ENCODE results near the gene RSAD1.
"Not testable (repeated sequence)": the region's sequence is repeated elsewhere in the genome, so short reads cannot be mapped to it uniquely, and the experiment has no call there.

Gene RSAD1

DNA sequence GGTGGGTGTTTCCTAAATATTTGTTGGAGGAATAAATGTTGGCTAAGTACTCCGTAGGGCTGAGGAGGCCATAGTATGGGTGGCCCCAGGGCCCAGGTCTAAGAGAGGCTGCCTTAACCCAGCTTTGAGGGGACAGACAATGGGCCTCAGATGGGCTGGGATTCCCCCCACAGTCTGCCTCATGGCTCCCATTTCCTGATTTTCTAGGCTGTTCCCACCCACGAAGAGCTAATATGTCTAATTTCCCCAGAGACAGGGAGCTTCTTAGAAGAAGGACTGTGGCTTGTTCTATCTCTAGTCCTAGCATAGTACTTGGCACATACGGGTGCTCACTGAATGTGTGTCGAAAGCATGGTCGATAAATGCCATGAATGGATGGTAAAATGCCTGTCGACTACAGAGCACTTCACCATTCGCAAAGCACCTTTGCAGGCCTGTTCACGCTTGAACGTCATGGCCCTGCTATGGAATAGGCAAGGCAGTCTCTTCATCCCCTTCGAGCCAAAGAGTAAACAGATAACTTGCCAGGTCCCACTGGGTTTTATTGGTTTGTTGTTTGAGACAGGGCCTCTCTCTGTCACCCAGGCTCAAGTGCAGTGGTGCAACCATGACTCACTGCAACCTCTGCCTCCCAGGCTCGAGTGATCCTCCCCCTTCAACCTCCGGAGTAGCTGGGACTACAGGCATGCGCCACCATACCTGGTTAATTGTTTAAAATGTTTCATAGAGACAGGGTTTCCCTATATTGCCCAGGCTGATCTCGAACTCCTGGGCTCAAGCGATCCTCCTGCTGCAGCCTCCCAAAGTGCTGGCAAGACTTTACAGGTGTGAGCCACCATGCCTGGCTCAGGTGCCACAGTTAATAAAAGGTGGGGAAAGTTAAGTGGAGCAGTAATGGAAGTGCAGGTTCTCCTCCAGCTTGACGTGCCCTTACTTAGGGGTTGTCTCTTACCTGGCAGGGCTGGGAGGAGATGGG is 19.7 kb upstream of the RSAD1 start:
- DNase-seq, result no peak

DNA sequence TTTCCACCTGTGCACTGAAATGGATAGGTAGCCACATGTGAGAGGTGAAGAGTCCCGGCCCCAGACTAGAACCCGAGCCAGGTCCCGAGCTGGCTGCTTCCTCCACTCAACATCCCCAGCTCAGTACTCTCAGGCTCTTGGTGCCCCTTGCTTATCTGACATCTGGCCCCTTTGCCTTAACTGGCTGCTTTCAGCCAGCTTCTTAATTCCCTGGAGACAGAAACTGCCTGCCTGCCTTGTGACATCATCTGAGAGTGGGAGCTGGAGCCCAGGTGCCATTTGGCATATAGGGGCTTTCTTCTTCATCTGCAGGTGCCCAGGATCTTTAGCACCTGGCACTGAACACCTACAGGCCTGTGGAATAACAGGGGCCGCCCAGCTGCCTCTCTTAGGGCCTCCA is 18.9 kb upstream of the RSAD1 start:
- no peak for DNase-seq

DNA sequence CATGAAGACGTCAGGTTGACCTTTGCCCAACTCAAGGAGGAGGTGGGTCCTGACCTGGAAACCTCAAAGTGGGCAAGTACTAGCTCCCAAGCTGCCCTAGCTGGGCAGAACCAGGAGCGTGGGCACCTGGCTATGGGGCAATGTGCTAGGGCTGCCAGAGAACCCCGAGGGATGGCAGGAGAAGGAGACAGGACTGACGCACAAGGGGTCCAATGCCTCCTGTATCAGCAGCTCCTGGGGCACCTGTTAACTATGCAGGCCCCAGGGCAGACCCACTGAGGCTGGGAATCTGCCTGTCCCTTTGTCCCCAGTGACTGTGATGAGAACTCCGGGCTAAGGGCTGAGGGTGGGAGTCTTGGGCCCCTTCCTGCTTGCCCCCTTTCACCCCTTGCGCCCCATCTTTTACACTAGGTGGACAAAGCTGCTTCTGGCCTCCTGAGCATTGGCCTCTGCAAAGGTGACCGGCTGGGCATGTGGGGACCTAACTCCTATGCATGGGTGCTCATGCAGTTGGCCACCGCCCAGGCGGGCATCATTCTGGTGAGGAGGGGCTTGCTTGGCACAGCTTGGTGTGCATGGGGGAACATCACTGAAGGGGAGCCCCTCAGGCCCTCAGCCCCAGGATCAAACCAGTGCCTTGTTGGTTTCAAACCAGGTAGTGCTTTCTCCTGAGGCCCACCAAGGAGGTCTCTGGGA is 17.7 kb upstream of the RSAD1 start:
- no peak for DNase-seq

DNA sequence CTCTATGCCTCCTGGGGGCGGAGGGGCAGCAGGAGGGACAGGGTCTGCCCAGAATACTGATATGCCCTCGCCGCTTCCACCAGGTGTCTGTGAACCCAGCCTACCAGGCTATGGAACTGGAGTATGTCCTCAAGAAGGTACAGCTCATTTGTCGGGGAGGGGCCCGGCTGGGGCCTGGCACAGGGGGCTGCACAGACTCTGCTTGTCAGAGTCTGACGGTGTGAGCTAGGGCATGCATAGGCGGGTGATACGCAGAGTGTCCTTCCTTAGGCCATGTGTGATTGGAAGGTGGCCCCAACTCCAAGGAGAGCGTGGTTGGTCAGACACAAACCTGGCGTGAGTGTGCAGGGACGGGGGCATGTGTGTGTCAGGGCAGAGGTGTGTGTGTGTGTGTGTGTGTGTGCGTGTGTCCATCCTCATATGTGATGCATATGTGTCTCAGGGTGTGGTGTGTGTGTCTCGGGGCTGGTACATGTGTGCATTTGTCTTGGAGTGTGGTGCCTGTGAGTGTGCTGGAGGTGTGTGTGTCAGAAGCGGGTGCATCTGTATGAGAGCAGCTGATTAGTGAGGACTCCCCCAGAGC is 17.0 kb upstream of the RSAD1 start:
- DNase-seq, result no peak

DNA sequence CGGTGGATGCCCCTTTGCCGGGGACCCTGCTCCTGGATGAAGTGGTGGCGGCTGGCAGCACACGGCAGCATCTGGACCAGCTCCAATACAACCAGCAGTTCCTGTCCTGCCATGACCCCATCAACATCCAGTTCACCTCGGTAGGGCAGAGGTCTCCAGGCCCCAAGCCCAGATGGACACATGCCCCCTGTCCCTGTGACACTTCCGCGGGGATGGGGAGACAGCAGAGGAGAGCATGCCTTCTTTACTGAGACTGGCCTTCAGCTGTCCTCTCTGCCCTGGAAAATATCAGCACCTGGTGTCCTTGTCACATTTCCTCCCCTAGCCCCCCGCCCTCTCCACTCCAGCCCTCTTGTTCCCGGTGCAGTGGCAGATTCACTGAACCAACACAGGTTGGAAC is 16.2 kb upstream of the RSAD1 start:
- no peak for DNase-seq

DNA sequence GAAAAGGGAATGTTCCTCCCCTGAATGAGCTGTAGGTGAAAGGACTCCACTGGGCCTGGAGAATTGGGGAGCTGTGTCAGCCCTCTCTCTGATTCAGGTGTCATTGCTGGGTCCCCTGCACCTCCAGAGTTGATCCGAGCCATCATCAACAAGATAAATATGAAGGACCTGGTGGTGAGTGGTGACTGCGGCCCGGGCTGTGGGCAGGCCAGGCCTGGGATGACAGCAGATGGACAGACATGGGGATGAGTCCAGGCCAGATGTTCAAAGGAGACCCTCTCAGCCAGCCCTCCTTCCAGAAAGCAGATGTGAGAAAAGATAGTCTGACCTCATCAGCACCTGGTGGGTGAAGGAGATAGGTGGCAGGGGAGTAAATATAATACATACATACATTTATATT is 14.5 kb upstream of the RSAD1 start:
- DNase-seq, result no peak

DNA sequence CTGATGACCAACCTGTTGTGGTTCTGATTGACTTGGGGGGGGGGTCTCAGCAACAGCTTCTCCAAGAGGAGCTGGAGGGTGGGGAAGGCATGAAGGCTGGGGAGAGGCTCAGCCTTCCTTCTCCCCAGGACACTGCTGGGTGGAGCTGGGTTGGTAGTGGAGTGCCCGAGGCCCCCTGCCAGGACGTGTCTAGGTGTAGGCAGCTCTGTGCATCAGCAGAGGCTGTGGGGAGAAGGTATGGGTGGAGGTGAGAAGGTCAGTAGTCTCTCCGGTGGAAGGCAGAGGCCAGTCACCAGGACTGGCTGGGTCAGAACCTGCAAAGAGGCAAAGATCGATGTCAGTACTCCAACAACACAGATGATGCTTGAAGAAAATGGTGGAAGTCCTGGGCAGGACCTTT is 13.9 kb upstream of the RSAD1 start:
- DNase-seq, result no peak

DNA sequence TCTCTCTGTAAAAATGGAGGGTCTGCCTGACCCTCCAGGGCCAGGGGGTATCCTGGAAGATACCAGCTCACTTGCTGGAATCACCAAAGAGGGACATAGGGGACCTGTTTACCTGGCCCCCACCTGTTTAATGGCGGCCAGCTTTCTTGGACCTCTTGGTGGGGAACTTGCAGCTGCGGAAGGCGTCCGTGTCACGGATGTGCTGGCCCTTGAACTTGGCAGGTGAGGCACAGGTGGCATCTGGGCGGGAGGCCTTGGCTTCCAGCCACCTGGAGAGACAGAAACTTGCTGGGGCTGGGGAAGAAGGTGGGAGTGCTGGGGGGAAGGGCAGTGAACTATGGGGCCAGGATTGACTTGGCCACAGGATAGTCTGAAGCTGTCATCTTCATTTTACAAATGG is 13.5 kb upstream of the RSAD1 start:
- no peak for DNase-seq

DNA sequence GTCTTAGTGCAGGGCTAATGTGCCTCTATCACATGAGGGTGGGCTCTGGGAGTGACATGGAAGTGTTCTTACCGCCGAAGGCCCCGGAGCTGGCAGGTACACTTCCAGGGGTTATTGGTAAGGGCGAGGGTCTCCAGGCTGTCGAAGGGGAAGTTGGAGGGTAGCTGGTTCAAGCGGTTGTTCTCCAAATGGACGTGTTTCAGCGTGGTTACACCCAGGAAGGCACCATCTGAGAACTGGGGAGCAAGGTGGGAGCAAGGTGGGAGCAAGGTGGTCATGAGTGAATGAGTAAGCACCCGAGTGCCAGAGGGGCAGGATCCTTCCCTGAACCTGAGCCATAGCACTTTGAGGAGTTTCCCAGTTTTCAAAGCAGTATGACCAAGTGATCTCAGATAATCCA is 13.0 kb upstream of the RSAD1 start:
- DNase-seq, result no peak

DNA sequence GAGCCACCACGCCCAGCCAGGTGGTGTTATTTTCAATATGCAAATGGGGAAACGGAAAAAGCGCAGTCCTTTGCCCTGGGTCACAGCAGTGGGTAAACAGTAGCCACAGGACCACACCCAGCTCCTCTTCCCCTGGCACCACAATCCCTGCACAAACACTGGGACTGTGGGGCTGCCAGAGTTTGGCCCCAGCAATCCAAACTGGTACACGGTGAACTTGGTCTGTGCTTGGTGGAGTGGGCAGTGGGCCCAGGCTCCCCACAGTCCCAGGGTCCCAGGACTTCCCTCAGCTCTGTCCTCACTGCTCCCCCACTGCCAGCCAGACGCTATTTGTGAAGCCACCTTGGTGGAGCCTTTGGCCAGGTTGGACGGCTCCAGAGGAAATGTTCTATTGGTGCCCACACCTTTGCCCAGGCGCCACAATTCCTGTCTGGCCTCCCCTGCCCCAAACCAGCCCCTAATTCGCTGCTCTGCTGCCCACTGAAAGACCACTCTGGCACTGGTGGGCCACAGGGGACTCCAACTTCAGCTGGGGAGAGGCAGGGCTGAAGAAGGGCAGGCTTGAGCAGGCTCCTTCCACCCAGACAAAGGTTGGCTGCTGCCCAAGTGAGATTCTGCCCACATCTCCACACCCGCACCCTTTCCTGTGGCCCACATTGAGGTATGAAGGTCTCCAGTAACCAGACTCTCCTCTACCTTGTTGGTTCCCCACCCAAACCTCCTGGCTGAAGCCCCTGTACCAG is 12.1 kb upstream of the RSAD1 start:
- no peak for DNase-seq

DNA sequence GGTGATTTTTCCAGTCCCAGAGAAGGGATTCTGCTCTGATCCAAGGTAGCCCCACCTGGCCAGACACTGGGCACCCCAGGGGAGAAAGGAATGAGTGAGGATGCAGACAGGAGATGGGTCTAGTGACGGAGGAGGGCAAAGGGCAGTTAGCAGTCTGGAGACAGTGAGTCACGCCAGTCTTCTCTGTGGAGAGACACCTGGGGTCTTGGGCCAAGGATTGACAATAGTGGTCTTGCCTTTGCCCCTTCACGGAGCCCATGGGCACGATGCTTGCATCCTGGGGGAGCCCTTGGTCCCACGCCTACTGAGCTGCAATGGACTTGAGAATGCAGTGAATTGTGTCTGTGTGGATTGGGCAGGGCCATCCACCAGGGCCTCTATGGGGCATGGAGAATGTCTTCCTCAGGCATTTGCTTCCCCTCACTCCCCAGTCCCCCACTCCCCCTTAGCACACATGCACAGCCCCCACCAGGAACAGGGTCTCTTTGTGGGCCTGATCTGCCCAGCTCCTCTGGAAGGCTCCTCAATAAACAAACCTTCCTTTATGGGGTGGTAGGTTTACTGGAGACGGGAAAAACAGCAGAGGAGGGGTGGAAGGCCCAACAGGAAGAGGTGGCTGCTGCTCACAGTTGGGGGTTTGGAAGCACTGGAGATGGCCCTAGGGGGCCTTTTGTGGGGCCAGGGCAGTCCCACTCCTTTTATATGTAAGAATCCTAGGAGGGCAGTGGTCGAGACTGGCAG is 11.4 kb upstream of the RSAD1 start:
- no peak for DNase-seq

DNA sequence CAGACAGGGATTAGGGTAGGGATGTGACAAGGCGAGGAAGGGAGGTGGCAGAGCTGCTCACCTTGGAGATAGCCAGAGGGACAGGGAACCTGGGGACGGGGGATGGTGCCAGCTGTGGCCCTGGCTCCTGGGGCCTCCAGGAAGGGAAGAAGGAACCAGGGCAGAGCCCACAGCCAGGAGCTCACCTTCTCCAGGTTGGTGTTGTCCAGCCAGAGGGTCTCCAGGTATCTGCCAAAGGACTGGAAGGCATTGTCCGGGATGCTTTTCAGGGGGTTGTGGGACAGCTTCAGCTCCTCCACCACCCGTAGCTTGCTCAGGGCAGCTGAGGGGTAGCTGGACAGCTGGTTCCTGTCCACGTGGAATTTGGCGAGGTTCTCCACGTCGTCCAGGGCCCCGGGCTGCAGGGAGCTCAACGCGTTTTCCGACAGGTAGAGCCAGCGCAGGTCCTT is 10.8 kb upstream of the RSAD1 start:
- no peak for DNase-seq

DNA sequence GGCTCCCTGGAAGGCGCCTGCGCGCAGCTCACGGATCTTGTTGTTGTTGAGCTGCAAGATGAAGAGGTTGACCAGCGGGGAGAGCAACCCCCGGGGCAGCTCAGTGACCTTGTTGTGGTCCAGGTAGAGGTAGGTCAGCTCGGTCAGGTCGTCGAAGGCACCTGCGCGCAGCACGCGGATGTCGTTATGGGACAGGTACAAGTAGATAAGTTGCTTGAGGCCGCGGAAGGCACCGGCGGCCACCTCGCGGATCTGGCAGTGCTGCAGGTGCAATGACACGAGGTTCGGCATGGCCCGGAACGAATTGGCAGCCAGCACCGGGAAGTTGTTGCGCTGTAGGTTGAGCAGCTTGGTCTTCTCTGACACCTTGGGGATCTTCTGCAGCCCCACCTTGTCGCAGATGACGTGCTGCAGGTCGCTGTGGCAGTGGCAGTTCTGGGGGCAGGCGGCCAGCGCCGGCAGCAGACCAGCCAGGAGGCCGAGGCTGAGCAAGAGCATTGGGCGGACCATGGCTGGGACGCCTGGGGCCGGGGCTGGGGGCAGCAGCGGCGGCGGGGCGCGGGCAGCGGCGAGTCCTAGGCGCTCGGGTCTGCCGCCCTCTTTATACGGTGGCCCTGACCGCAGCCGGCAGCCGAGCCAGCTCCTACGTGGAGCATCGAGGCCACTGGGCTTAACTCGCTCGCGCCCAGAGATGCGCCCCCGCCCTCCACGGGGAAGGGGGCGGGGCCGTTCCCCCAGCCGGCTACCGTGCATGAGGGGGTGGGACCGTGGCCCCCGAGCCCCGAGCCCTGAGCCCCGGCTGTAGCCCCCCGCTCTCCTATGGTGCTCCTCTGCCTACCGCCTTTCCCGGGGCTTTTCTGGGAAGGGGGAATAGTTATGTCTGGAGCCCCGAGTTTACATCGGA is 10.1 kb upstream of the RSAD1 start, which contains the start of gene CHAD:
CHAD (minus strand) TSS at position 577 of the 904 bp plus-strand sequence; CDS start at position 510, 67 bp downstream.
- no peak for DNase-seq

DNA sequence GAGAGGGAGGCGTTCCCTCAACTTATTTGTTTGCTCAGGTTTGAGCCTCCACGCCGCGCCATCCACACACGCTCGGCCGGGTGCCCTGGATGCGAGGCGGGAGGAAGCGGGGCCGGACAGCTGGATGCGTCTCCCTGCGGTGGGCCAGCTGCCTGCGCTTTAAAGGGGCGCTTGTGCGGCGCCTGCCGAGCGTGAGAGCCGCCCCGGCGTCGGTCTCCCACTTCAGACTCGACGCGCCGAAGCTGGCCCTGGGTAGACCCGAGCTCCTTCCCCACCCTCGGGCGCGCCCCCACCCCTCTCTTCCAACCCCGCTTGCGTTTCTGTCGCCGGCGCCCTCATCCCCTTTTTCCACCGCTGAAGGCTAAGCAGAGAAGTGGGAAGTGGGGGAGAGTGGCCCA is 9.5 kb upstream of the RSAD1 start:
- no peak for DNase-seq

DNA sequence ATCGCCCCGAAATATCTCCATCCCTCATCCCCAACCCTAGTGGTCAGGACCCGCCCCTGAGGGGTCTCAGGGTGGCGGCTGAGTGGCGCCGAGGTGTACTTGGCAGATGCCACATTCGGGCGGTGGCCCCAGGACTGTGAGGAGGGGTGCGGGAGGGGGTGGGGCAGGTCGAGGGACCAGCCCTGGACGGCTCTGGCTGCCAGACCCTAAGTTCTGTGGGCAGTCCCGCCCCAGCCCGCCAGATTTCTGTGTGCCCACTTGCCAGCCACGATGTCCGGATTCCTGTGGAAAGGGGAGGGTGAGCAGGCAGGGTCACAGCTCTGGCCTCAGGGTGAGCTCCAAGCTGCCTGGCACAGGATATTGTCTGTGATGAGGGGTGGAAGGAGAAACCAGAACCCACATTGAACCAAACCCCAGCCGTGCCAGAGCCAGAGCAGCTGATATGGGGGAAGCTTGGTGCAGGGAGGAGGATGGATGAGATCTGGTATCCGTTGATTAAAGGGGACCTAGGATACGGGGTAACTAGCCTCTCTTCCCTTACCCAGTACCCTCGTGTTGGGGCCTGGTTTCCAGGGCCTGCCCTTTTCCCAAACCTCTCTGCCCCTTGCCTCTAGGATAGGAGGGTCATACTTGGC is 8.9 kb upstream of the RSAD1 start:
- no peak for DNase-seq

DNA sequence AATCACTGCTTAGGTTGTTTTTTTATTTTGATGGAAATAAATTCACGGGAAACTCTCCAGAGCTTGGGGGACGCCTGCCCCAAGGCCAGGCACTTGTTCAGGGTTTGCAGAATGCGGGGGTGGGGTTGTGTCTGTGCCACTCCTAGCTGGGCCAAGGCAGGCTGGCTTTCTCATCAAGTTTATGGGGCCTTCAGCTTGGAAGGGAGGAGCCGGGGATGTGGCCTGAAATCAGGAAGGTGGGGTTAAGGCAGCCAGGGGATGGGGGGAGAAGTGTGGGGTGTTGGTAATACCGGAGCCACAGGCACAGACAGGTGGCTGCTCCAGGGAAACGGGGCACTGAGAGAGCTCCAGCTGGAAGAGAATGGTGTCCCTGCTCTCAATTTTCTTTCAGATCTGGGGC is 8.2 kb upstream of the RSAD1 start:
- DNase-seq, result no peak

DNA sequence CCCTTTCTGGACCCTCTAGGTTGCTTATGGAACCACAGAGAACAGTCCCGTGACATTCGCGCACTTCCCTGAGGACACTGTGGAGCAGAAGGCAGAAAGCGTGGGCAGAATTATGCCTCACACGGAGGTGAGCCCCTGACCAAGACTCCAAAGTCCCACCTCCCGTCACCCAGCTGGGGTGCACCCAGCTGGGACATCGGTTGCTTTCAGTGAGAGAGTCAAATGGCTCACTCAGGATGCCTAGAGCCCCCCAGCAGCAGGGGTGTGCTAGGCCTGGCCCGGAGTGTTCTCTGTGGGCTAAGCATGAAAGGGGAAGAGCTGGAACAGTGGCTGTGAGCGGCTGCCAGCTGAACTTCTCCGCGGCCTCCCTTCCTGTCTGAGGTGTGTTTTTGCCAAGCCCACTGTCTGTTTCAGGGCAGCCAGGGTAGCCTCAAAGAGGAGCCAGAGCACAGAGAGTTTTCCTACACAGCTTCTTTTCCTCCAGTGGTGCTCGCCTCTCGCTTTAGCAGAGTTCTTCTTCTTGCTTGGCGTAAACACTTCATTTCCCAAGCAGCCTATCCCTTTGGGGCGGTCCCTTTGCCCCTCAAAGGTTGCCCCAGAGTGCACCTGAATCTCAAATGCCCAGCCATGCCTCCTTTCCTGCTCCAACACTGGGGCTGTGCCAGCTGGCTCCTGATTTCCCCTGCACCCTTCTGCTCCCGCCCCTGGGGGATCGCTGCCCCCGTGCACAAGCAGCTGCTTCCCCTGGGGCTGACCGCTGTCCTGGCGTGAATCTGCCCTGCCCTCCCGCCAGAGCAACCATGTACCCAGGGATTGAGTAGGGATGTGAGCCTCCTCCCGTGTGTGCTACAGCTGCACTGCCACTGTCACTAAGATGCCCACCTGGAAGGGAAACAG is 7.4 kb upstream of the RSAD1 start:
- DNase-seq, result no peak

DNA sequence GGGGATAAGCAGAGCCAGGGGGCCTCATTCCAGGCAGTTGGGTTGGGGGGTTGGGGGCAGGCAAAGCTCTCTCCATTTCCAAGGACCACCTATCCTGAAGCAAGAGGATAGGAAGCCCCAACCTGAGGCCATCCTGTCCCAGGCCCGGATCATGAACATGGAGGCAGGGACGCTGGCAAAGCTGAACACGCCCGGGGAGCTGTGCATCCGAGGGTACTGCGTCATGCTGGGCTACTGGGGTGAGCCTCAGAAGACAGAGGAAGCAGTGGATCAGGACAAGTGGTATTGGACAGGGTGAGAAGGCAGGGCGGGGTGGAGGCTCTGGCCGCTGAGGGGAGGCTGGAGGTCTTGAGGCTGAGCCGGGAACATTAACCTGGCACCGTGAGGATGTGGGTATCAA is 6.4 kb upstream of the RSAD1 start:
- DNase-seq, result no peak

DNA sequence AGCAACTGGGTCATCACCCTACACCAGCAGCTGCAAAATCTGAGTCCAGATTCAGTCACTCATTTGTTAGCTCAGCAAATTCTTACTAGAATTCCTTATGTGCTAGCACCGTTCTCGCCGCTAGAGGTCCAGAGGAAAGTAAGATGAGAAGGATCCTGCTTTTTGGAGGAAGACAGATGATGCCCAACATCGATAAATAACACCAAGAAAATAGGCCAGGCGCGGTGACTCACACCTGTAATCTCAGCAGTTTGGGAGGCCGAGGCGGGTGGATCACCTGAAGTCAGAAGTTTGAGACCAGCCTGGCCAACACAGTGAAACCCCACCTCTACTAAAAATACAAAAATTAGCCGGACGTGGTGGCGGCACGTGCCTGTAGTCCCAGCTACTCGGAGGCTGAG is 5.9 kb upstream of the RSAD1 start:
- not testable (repeated sequence) for DNase-seq

DNA sequence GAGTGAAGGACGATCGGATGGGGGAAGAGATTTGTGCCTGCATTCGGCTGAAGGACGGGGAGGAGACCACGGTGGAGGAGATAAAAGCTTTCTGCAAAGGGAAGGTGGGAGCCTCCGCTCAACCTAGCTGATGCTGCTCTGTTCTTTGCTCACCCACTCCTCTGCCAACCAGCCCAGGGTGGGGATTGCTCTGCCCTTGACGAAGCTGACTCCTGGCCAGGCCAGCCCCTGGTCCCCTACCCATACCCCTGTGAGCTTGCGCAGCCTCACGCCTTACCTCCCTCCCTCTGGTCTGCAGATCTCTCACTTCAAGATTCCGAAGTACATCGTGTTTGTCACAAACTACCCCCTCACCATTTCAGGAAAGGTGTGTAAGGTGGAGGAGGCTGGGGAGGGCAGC is 4.8 kb upstream of the RSAD1 start:
- no peak for DNase-seq

All from CD4-positive, alpha-beta T cell treated with Interleukin-10 for 1 hour (primary cell).